Measurements from ENCODE around the gene DYRK1A.

DYRK1A gene

DNA sequence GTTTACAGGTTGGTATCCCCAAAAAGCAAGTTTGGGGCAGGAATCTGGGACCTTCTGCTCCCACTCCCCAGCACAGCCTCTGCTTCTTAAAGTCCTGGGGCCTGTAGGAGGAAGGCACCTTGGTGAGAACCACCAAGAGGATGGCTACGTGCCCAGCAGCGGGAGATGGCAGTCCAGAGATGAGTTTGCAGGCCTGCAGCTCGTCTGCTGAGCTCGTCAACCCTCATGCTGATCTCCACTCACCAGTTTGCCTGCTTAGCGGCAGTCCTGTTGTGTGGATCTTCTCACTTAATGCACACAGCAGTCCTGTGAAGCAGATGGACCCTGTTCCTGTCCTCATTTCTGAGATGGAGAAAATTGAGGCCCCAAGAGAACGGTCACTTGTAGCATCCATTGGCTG lies 160.5 kb downstream of the DYRK1A start:
- no peak overlapping the region for H2AFZ ChIP-seq (ENCODE audit: low read length)
- TF ChIP-seq, protein P1, sequence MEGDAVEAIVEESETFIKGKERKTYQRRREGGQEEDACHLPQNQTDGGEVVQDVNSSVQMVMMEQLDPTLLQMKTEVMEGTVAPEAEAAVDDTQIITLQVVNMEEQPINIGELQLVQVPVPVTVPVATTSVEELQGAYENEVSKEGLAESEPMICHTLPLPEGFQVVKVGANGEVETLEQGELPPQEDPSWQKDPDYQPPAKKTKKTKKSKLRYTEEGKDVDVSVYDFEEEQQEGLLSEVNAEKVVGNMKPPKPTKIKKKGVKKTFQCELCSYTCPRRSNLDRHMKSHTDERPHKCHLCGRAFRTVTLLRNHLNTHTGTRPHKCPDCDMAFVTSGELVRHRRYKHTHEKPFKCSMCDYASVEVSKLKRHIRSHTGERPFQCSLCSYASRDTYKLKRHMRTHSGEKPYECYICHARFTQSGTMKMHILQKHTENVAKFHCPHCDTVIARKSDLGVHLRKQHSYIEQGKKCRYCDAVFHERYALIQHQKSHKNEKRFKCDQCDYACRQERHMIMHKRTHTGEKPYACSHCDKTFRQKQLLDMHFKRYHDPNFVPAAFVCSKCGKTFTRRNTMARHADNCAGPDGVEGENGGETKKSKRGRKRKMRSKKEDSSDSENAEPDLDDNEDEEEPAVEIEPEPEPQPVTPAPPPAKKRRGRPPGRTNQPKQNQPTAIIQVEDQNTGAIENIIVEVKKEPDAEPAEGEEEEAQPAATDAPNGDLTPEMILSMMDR (conservative IDR thresholded peaks at IDR 0.05; ENCODE audit: low read length), result no peak
- no peak for TF ChIP-seq EZH2phosphoT487 (IDR thresholded peaks at IDR 0.05; ENCODE audit: borderline replicate concordance)
- H3K9me3 ChIP-seq (ENCODE audit: insufficient read depth, low read depth, low read length), result no peaks in the 10 kb centered on the region
- no peaks in the 10 kb centered on the region for H3K4me1 ChIP-seq (ENCODE audit: insufficient read depth, low read length, poor library complexity, severe bottlenecking)
- H3F3A ChIP-seq (ENCODE audit: low read depth), result no peaks in the 10 kb centered on the region
- no peak overlapping the region for H3K4me2 ChIP-seq (ENCODE audit: low read depth, low read length, poor library complexity, severe bottlenecking)
- H3K27me3 ChIP-seq (ENCODE audit: insufficient read depth, low read length, poor library complexity, severe bottlenecking), result no peaks in the 10 kb centered on the region
- H3K9me2 ChIP-seq (replicated peaks; ENCODE audit: low read depth, low read length), result no peaks in the 10 kb centered on the region
- H3K9ac ChIP-seq (ENCODE audit: low read depth, low read length, poor library complexity, severe bottlenecking), result no peak overlapping the region
- H3K36me3 ChIP-seq (ENCODE audit: insufficient read depth, low read length), result no peaks in the 10 kb centered on the region
- H4K20me1 ChIP-seq (ENCODE audit: insufficient read depth, low read length, poor library complexity, severe bottlenecking), result no peaks in the 10 kb centered on the region
- no peak overlapping the region for H3K4me3 ChIP-seq (ENCODE audit: low read length, poor library complexity, severe bottlenecking)
- H3K79me2 ChIP-seq (ENCODE audit: insufficient read depth, low read length), result no peaks in the 10 kb centered on the region

DNA sequence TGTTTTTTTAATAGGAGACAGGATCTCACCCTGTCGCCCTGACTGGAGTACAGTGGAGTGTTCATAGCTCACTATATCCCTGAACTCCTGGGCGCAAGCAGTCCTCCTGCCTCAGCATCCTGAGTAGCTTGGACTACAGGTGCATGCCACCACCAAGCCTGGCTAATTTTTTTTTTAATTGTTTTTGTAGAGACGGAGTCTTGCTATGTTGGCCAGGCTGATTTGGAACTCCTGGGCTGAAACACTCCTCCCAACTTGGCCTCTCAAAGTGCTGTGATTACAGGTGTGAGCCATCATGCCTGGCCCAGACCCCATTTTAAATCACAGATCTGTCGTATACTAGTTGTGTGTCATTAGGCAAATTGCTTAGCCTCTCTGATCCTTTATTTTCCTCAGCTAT lies 161.1 kb downstream of the DYRK1A start:
- H3K79me2 ChIP-seq (ENCODE audit: insufficient read depth, low read length), result no peaks in the 10 kb centered on the region
- H3K27me3 ChIP-seq (ENCODE audit: insufficient read depth, low read length, poor library complexity, severe bottlenecking), result no peaks in the 10 kb centered on the region
- no peaks in the 10 kb centered on the region for H3K9me2 ChIP-seq (replicated peaks; ENCODE audit: low read depth, low read length)
- H3F3A ChIP-seq (ENCODE audit: low read depth), result no peaks in the 10 kb centered on the region
- no peaks in the 10 kb centered on the region for H3K36me3 ChIP-seq (ENCODE audit: insufficient read depth, low read length)
- no peaks in the 10 kb centered on the region for H3K9me3 ChIP-seq (ENCODE audit: insufficient read depth, low read depth, low read length)
- H3K4me1 ChIP-seq (ENCODE audit: insufficient read depth, low read length, poor library complexity, severe bottlenecking), result no peaks in the 10 kb centered on the region
- no peak overlapping the region for H3K4me3 ChIP-seq (ENCODE audit: low read length, poor library complexity, severe bottlenecking)
- H4K20me1 ChIP-seq (ENCODE audit: insufficient read depth, low read length, poor library complexity, severe bottlenecking), result no peaks in the 10 kb centered on the region
- TF ChIP-seq, protein P1 (conservative IDR thresholded peaks at IDR 0.05; ENCODE audit: low read length), result no peak
- TF ChIP-seq EZH2phosphoT487 (IDR thresholded peaks at IDR 0.05; ENCODE audit: borderline replicate concordance), result no peak
- no peak overlapping the region for H3K4me2 ChIP-seq (ENCODE audit: low read depth, low read length, poor library complexity, severe bottlenecking)
- no peak overlapping the region for H2AFZ ChIP-seq (ENCODE audit: low read length)
- H3K9ac ChIP-seq (ENCODE audit: low read depth, low read length, poor library complexity, severe bottlenecking), result no peak overlapping the region

DNA sequence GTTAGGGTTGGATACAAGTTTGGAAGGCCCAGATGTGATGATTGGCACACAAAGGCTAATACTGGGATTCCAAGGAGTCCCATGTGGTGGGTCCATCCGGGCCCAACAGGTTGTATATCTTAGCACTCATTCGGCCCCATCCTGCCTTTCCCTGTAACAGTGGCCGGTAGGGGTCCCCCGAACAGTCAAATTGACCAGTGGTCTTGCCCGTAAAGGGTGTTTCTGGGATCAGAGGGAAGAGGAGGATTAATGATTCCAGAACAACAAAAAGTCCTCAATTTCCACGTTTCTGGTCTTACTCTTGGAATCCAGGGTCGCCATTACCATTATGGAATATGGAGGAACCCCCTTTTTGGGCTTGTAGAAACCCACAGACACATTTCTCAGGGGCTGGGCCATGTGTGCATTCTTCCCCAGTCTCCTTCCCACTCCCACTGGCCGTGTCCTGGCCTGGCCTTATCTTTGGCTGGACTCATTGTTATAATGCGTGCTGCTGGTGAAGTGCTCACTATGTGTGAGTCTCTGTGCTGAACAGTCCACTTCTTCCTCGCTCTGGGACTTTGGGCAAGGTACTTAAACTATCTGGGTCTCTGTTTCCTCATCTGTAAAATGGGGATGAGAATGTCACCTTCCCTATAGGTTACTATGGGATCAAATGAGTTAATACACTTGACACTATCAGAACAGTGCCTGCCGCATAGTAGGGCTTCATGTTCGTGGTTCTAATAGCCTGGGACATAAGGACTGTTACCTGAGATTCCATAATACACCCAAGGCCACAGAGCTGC lies 161.8 kb downstream of the DYRK1A start:
- Histone ChIP-seq H3K36me3 (ENCODE audit: insufficient read depth, low read length) (no peaks in the 10 kb centered on the region), H3K4me3 (ENCODE audit: low read length, poor library complexity, severe bottlenecking) (no peak overlapping the region), H3K9me3 (ENCODE audit: insufficient read depth, low read depth, low read length) (no peaks in the 10 kb centered on the region), H3K9me2 (replicated peaks; ENCODE audit: low read depth, low read length) (no peaks in the 10 kb centered on the region), H4K20me1 (ENCODE audit: insufficient read depth, low read length, poor library complexity, severe bottlenecking) (no peaks in the 10 kb centered on the region), H3K4me1 (ENCODE audit: insufficient read depth, low read length, poor library complexity, severe bottlenecking) (no peaks in the 10 kb centered on the region), H3K27me3 (ENCODE audit: insufficient read depth, low read length, poor library complexity, severe bottlenecking) (no peaks in the 10 kb centered on the region), H3K79me2 (ENCODE audit: insufficient read depth, low read length) (no peaks in the 10 kb centered on the region), H2AFZ (ENCODE audit: low read length) (no peak overlapping the region), H3K4me2 (ENCODE audit: low read depth, low read length, poor library complexity, severe bottlenecking) (no peak overlapping the region), H3F3A (ENCODE audit: low read depth) (no peaks in the 10 kb centered on the region), H3K9ac (ENCODE audit: low read depth, low read length, poor library complexity, severe bottlenecking) (no peak overlapping the region)
- no peak for TF ChIP-seq EZH2phosphoT487 (IDR thresholded peaks at IDR 0.05; ENCODE audit: borderline replicate concordance)
- TF ChIP-seq, protein P1 (conservative IDR thresholded peaks at IDR 0.05; ENCODE audit: low read length), result no peak
